ENCODE measurements around the gene GPR84.

The GPR84 gene

DNA sequence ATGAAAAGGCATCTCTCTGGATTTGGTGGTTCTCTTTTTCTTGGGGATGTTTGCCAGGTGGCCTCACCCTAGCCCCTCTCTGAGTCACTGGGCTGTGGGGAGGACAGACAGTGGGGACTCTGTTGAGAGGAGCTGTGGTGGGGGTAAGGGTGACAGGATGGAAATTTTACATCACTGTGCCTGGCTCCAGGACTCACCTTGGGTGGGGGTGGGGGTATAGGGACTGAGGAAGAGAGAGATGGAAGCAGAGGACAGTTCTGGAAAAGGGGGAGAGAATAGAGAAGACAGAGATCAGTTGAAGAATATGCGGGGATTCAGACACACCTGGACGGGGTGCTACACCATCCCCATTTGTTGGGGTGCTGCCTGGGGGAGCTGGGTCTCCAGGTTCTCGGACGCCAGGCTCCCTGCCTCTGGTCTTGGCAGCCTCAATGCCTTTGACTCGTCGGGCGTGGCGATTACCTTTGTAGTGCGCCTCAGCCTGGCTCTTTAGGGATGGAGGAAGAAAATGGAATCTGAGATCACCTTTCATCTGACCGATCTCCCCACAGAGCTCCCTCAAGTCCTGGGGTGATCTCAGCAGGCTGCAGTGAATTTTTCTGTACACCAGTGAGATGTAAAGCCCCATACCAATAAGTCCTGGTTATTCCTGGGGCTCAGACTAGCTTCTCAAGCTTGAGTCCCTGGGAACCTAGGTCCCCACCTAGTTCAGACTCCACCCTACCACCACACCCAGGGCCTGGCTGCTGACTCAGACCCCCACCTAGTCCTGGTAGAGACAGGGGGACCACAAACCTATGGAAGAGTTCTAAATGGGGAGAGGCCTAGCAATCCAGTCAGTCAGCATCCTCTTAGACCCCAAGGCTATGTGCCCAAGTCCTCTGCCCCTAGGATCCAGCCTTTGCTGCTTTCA is 9.6 kb upstream of the GPR84 start:
- no peak for DNase-seq (ENCODE audit: low read depth)

- DNase-seq (ENCODE audit: low read depth) = no peak
Measured at GRCh38 chr12:54372113-54372806, 8.0 kb upstream of the GPR84 start.

- DNase-seq (ENCODE audit: low read depth) = no peak
Measured at GRCh38 chr12:54371328-54372112, 7.2 kb upstream of the GPR84 start.

DNA sequence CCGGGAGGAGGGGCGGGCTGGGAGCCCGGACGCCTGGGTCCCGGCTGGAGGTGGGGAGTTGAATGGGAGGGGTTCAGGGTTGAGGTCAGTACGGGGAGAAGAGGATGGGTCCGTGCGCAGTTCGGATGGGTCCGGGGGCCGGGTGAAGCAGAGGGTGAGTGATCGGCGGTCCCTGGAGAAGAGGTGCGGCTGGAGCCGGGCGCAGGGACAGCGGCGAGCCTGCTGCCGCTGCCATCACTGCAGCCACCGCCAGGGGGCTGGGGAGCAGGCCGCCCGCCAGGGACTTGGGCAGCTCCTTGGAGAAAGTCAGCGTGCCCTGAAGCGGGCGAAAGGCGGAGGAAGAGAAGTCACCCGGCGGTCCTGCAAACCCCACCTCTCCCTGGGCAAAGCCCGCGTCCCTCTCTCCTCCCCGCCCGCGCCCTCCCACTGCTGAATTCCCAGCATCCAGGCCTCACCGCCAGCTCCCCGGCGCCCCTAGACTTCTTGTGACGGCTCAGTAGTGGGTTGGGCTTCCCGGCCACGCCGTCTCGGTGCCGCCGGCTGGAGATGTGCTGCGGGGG is 6.0 kb upstream of the GPR84 start:
- no peak for DNase-seq (ENCODE audit: low read depth)

- DNase-seq (ENCODE audit: low read depth) = no peak
Measured at GRCh38 chr12:54369597-54370131, 5.4 kb upstream of the GPR84 start.

GRCh38 chr12:54368709-54369596 is 4.7 kb upstream of the GPR84 start:
- DNase-seq (ENCODE audit: low read depth) = peak; percentile 70

DNA sequence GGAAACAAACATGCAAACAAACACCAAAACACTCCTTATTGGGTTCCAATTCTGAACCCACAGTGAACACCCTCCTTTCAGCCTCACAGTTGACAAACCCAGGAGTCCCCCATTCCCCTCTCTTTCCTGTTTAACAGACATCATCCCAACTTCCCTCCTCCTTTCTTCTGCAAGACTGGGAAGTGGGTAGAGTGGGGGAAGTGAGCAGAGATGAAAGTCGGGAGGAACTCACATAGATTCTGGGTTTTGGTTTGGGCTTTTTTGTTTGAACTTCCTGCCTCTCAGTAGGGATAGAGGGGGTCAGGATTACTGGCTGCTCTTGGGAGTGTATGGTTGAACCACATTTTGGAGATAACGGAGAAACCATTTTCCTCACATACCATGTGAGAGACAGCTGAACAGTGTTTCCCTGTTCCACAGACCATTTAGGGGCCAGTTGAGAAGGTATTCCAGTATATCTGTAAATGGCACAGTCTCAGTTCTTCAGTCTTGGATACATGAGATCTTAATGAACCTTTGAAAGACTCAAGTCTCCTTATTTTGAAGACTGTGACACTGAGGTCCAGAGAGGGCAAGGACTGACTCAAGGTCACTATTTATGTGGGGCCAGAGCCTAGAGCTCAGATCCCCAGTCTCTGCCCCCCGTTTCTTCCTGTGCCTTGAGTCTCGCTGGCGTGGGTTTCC is 3.9 kb upstream of the GPR84 start:
- DNase-seq (ENCODE audit: low read depth) = no peak

DNA sequence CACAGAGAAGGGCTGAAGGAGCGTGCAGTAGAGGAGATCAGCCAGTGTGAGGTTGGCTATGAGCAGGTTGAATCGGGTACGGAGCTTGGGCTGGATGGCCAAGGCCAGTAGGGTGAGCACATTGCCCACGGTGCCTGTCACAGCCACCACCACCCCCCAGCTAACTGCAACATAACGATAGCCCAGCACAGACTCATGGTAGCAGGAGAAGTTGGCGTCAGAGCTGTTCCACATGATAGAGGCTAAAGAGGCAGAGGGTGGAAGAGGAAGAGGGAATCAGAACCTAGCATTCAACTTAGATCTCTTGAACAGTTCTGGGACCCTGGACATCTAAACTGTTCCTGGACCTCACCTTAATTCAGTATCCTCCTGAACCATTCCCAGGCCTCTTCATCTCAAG is 668 bp downstream of the GPR84 start:
- DNase-seq (ENCODE audit: low read depth) = no peak

DNA sequence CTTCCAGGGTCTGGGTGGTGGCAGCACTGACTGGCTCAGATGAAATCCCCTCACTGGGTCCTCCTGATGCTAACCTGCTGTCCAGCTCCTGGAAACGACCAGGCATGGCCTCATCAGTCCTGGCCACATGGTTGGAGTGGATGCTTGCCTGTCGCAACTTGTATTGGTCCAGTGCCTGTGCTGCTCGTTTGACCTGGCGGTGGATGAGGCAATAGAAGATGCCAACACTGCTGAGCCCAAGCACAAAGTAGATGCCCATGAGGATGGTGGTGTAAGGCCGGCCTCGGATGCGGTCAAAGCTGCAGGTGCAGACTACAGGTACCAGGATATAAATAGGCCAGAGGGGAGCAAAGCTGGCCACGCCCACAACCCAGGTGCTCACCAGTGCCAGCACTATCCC is 1.2 kb downstream of the GPR84 start:
- no peak for DNase-seq (ENCODE audit: low read depth)

- DNase-seq (ENCODE audit: low read depth) = no peak
Measured at GRCh38 chr12:54360717-54361456, 3.4 kb downstream of the GPR84 start.

DNA sequence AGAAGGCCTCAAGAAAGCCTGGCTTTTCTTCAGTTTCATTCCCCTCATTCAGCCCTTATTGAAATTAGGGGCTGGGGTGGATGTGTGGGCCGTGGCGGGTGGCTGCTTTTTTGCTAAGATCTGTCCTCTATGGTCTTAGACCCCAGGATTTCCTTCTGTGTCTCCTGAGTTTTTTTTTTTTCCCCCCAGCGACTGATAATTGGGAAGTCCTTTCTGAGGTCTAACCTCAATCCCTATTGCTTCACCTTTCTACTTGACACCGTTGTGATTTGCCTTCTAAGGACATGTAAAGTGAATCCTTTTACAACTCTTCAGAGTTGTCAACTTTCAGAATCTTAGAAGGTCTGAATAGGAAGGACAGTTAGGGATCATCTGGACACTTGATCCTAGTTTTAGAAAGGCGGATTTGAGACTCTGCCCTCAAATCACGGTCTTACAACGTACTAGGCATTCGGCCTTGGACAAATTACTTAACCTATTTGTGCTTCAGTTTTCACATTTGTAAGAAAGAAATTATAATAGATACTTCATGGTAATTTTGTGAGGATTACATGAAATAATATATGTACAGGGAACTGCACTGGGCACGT is 4.4 kb downstream of the GPR84 start:
- no peak for DNase-seq (ENCODE audit: low read depth)

GRCh38 chr12:54358945-54359761 is 5.1 kb downstream of the GPR84 start:
- DNase-seq (ENCODE audit: low read depth) = peak; percentile 55

DNA sequence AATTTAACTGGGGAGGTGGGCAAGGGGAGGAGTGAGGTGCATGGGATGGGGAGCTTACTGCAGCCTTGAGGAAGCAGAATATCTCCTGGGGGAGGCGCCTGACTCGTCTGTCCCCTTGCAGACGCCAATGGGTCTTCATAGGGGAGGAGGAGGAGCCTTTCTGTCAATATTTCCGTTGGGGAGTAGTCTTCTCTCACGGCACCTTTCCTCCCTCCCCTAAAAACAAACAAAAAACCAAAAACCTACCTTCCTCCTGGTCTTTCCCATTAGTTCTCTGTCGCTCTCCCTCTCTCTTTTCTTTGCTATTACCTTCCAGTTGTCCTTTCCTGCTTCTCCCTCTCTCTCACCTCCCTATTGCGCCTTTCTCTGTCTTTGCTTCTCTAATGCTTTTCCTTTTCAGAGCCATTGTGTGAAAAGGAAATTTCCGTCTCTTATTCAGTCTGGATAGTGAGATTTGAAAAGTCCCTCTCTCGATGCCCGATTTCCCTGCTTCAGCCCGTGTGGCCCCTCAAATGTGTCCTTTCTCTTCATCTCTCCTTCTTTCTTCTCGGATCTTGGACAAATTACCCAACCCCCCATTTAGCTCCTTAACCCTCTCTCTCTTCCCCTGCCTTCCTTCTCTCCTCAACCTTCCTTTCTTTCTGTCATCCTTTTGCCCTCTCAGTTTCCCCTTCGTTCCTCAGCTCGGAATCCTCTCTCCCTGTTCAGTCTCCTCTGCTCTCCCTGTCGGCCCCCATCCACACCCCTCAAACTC is 5.9 kb downstream of the GPR84 start:
- no peak for DNase-seq (ENCODE audit: low read depth)

DNA sequence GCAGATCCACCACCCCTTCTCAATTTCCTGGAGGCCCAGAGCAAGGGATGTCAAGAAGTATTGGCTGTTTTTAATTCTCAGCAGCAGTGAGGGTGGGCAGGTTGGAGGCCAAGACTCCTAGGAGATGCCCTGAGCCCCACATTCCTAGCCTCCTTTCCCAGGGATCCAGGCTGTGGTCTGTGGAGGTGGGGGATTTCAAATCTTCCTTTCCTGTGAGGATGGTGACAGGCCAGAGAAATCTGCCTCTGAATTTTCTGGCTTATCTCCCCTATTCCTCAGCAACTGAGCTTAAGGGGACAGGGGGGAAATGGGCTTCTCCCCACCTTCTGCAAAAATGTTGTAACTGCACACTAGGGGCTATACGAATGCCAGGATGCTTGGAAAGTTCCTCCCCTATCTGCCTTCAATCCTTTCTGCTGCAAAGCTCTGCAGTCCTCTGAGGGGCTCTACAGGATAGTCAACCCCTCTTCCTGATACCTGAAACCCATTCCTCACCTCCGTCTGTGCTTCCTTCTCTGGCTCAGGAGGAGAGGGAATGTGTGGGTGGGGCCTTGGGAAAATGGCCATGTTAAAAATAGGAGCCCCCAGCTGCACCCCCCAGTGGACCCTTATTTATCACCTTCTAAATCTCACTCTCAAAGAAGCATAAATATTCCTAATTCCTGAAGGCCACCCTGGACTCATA is 6.6 kb downstream of the GPR84 start:
- DNase-seq (ENCODE audit: low read depth) = no peak

DNA sequence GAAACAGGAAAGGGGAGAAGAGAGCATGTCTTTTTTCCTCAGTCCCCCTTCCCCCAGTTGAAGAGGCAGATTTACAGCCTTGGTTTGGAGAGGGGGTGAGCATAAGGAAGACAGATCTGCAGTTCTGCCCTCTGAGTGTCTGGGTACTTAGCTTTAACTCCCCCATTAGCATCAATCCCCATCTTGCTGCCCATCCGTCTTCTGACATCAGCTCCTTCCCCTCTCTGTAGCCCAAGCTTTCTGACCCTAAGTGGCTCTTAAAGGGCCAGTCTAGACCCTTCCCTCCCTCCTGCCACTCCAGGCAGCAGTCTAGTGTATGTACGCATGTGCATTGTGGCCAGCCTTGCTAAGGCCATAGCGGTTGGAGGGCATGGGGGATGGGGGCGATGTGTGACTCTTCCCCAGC is 7.3 kb downstream of the GPR84 start:
- DNase-seq (ENCODE audit: low read depth) = no peak

GRCh38 chr12:54356228-54356627 is 8.1 kb downstream of the GPR84 start:
- DNase-seq (ENCODE audit: low read depth) = no peak
